ENCODE results near the gene ETNK2.

The ETNK2 gene

GRCh38 chr1:204191456-204191855 lies 39.6 kb upstream of the ETNK2 start:
- TF ChIP-seq FOXP2 (optimal IDR thresholded peaks at IDR 0.05; ENCODE audit: borderline replicate concordance, extremely low read depth, extremely low read length, insufficient read depth) (no peak), REST (IDR thresholded peaks at IDR 0.05; ENCODE audit: insufficient read depth in 1 of 2, low read depth in 2 of 2, low read length in 2 of 2) (no peak), TAF1 (IDR thresholded peaks at IDR 0.05; ENCODE audit: borderline replicate concordance, insufficient read depth, low read length) (no peak)

- TF ChIP-seq SIN3A (IDR thresholded peaks at IDR 0.05; ENCODE audit: borderline replicate concordance, insufficient read depth, low read length) (no peak), REST (IDR thresholded peaks at IDR 0.05; ENCODE audit: insufficient read depth in 1 of 2, low read depth in 2 of 2, low read length in 2 of 2) (no peak), FOXP2 (optimal IDR thresholded peaks at IDR 0.05; ENCODE audit: borderline replicate concordance, extremely low read depth, extremely low read length, insufficient read depth) (no peak), TAF1 (IDR thresholded peaks at IDR 0.05; ENCODE audit: borderline replicate concordance, insufficient read depth, low read length) (no peak), POLR2AphosphoS5 (IDR thresholded peaks at IDR 0.05; ENCODE audit: low read depth, low read length) (no peak)
Measured at GRCh38 chr1:204190212-204191211, 38.7 kb upstream of the ETNK2 start.

DNA sequence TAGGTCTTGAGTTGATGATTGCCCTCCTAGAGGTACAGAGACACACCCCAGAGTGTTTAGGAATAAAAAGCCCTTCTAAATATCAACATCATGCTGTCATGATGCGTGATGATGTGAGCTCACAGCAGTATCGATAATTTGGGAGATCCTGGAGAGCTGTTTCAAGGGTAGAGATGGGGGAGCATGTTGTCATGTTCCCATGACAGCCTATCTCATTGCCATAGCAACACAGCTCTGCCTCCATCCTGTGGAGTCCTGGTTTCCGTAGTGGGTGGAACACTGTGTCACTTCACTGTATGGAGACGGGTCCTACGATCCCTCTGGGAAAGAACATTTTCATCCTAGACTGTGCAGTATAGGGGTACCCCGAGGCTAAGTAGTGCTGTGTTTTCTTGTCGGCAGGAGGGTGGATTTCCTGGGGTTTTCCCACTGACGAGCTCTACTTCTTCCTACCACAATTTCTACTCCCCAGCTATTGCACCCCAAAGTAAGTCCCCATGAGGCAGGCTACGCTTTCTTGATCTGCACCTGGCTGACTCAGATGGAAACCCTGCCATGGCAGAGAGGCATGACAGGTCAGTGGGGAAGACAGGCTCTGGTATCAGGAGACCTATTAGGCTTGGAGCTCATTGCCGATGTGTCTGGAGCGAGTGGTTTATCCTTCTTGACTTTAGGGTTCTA lies 37.3 kb upstream of the ETNK2 start:
- TF ChIP-seq POLR2AphosphoS5 (IDR thresholded peaks at IDR 0.05; ENCODE audit: low read depth, low read length) (no peak), REST (IDR thresholded peaks at IDR 0.05; ENCODE audit: insufficient read depth in 1 of 2, low read depth in 2 of 2, low read length in 2 of 2) (no peak), FOXP2 (optimal IDR thresholded peaks at IDR 0.05; ENCODE audit: borderline replicate concordance, extremely low read depth, extremely low read length, insufficient read depth) (no peak), SIN3A (IDR thresholded peaks at IDR 0.05; ENCODE audit: borderline replicate concordance, insufficient read depth, low read length) (no peak), TAF1 (IDR thresholded peaks at IDR 0.05; ENCODE audit: borderline replicate concordance, insufficient read depth, low read length) (no peak)

- no peak for TF ChIP-seq TAF1 (IDR thresholded peaks at IDR 0.05; ENCODE audit: borderline replicate concordance, insufficient read depth, low read length)
- no peak for TF ChIP-seq SIN3A (IDR thresholded peaks at IDR 0.05; ENCODE audit: borderline replicate concordance, insufficient read depth, low read length)
- TF ChIP-seq REST (IDR thresholded peaks at IDR 0.05; ENCODE audit: insufficient read depth in 1 of 2, low read depth in 2 of 2, low read length in 2 of 2): no peak
- no peak for TF ChIP-seq FOXP2 (optimal IDR thresholded peaks at IDR 0.05; ENCODE audit: borderline replicate concordance, extremely low read depth, extremely low read length, insufficient read depth)
- TF ChIP-seq POLR2AphosphoS5 (IDR thresholded peaks at IDR 0.05; ENCODE audit: low read depth, low read length): no peak
Measured at GRCh38 chr1:204186597-204186996, 34.8 kb upstream of the ETNK2 start.

Measured in PFSK-1 (cell line).